Sigmoid colon (tissue), 4 donors: ENCODE data around the gene SPAG5.

Source experiments
- POLR2A ChIP-seq, 2 donors: fragments of 450-650 bp; IDR thresholded peaks; one replicate each; pipeline ENCODE4 v1.6.1; 2016; ENCODE audit warnings: antibody characterized with exemption in 2 of 2, mild to moderate bottlenecking in 2 of 2, moderate library complexity in 2 of 2
- POLR2AphosphoS5 ChIP-seq, 4 donors: sonication (generic); formaldehyde crosslinking; IDR thresholded peaks; one replicate each; pipeline ENCODE4 v1.6.1; 2017; ENCODE audit warnings: antibody characterized with exemption in 4 of 4
- TF ChIP-seq, protein P1 (sequence below), 4 experiments: fragments of 450-650 bp in 3 of 4; fragments of 200-600 bp in 1 of 4; IDR thresholded peaks; one replicate each; pipeline ENCODE4 v1.5.1; 2016 to 2019; ENCODE audit warnings: antibody characterized with exemption in 4 of 4, mild to moderate bottlenecking in 3 of 4, moderate library complexity in 2 of 4

DNA sequence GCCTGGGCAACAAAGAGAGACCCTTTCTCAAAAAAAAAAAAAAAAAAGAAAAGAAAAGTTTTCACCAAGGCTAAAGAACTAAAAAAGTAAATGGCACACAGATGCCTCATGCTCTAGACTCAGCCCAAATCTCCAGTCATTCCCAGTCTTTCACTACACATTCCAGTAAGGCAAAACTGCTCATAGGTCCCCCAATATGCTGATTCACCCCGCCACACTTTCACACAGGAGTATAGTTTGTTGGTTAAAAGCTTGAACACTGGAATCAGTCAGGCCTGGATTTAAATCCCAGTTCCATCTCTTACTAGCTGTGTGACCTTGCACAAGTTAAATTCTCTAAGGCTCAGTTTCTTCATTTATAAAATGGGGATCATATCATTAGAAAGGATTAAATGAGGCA lies 29.4 kb downstream of the SPAG5 start:
- TF ChIP-seq POLR2A (IDR thresholded peaks at IDR 0.05) (no peak), POLR2AphosphoS5 (IDR thresholded peaks at IDR 0.05) (no peak)
- TF ChIP-seq, protein P1, sequence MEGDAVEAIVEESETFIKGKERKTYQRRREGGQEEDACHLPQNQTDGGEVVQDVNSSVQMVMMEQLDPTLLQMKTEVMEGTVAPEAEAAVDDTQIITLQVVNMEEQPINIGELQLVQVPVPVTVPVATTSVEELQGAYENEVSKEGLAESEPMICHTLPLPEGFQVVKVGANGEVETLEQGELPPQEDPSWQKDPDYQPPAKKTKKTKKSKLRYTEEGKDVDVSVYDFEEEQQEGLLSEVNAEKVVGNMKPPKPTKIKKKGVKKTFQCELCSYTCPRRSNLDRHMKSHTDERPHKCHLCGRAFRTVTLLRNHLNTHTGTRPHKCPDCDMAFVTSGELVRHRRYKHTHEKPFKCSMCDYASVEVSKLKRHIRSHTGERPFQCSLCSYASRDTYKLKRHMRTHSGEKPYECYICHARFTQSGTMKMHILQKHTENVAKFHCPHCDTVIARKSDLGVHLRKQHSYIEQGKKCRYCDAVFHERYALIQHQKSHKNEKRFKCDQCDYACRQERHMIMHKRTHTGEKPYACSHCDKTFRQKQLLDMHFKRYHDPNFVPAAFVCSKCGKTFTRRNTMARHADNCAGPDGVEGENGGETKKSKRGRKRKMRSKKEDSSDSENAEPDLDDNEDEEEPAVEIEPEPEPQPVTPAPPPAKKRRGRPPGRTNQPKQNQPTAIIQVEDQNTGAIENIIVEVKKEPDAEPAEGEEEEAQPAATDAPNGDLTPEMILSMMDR (IDR thresholded peaks at IDR 0.05), result no peak
